PC-9 (cell line): ENCODE results near the gene AK9.

Experiments
- CTCF ChIP-seq: fragments of 200-600 bp; sonication (generic); conservative IDR thresholded peaks from 2 replicates; pipeline ENCODE4 v1.6.1; 2017; ENCODE audit warnings: mixed run types, antibody characterized with exemption, mild to moderate bottlenecking, moderate library complexity
- EZH2 ChIP-seq: fragments of 200-600 bp; sonication (generic); IDR thresholded peaks from 2 replicates; pipeline ENCODE4 v1.8.0; 2017; ENCODE audit warnings: antibody characterized with exemption, low read depth

GRCh38 chr6:109471105-109471810 is 219.7 kb downstream of the AK9 start:
- TF ChIP-seq CTCF (no peak), EZH2 (no peak)
